Mucosa of rectum (tissue), 2 donors: ENCODE measurements around the gene WNT1.

Experiments
- H3K27ac ChIP-seq, 2 donors: one replicate each; pipeline ENCODE4 v1.7.0; 2013; ENCODE audit warnings: inconsistent platforms in 2 of 2, low read depth in 2 of 2, low read length in 2 of 2
- H3K27me3 ChIP-seq, 2 donors: one replicate each; pipeline ENCODE4 v1.7.0; 2013; ENCODE audit warnings: low read length in 2 of 2; ENCODE audit not compliant: control insufficient read depth in 2 of 2, insufficient read depth in 2 of 2
- H3K36me3 ChIP-seq, 2 donors: one replicate each; pipeline ENCODE4 v1.7.0; 2013; ENCODE audit warnings: low read length in 2 of 2; ENCODE audit not compliant: control insufficient read depth in 2 of 2, insufficient read depth in 2 of 2
- H3K4me1 ChIP-seq, 2 donors: one replicate each; pipeline ENCODE4 v1.7.0; 2013; ENCODE audit warnings: low read length in 2 of 2, mild to moderate bottlenecking in 1 of 2; ENCODE audit not compliant: control insufficient read depth in 2 of 2, insufficient read depth in 2 of 2
- H3K4me3 ChIP-seq, 2 donors: one replicate each; pipeline ENCODE4 v1.7.0; 2013; ENCODE audit warnings: low read length in 2 of 2
- H3K9ac ChIP-seq, 2 donors: one replicate each; pipeline ENCODE4 v1.7.0; 2013; ENCODE audit warnings: low read length in 2 of 2, low read depth in 1 of 2, mild to moderate bottlenecking in 1 of 2
- H3K9me3 ChIP-seq, 2 donors: one replicate each; pipeline ENCODE4 v1.7.0; 2013; ENCODE audit warnings: low read length in 2 of 2; ENCODE audit not compliant: control insufficient read depth in 2 of 2
- donor health status: healthy.
- donor health status: Normal muscosa, but diverticular disease.

The WNT1 gene

GRCh38 chr12:49018261-49019119 lies 40.4 kb downstream of the WNT1 start, which contains the start of gene PRKAG1:
TSS of gene PRKAG1 (minus strand) at chr12:49018776. CDS start at chr12:49018740, 36 bp downstream.
- H3K27ac ChIP-seq: peak within 1 kb of the TSS; percentile 95 to 96
- H3K27me3 ChIP-seq: no peaks in the 10 kb centered on the region
- peak within 1 kb of the TSS; percentile 89 to 92 for H3K4me3 ChIP-seq
- peaks cover 9 to 16% of the 10 kb centered on the region in 2 donors for H3K4me1 ChIP-seq
- no peaks in the 10 kb centered on the region for H3K9me3 ChIP-seq
- H3K9ac ChIP-seq: peak within 1 kb of the TSS; percentile 97
- peaks cover 17 to 18% of the 10 kb centered on the region in 2 donors for H3K36me3 ChIP-seq

GRCh38 chr12:49019120-49019430 lies 41.0 kb downstream of the WNT1 start:
- Histone ChIP-seq H3K36me3 (peaks cover 20 to 24% of the 10 kb centered on the region in 2 donors), H3K4me3 (peak overlapping the region; percentile 89 to 92), H3K9me3 (no peaks in the 10 kb centered on the region), H3K27me3 (no peaks in the 10 kb centered on the region), H3K27ac (peak overlapping the region; percentile 95 to 96), H3K9ac (peak overlapping the region; percentile 89 to 97), H3K4me1 (peaks cover 9 to 16% of the 10 kb centered on the region in 2 donors)

- peaks cover 9 to 16% of the 10 kb centered on the region in 2 donors for H3K4me1 ChIP-seq
- H3K9me3 ChIP-seq: no peaks in the 10 kb centered on the region
- H3K36me3 ChIP-seq: peaks cover 25 to 30% of the 10 kb centered on the region in 2 donors
- H3K27me3 ChIP-seq: no peaks in the 10 kb centered on the region
- no peak overlapping the region for H3K4me3 ChIP-seq
- H3K27ac ChIP-seq: peak overlapping the region; percentile 49 to 96
- H3K9ac ChIP-seq: no peak overlapping the region
Observed at GRCh38 chr12:49019443-49020324, 41.6 kb downstream of the WNT1 start.

GRCh38 chr12:49020441-49020840 lies 42.3 kb downstream of the WNT1 start:
- peaks cover 33 to 38% of the 10 kb centered on the region in 2 donors for H3K36me3 ChIP-seq
- no peaks in the 10 kb centered on the region for H3K9me3 ChIP-seq
- H3K27ac ChIP-seq: no peak overlapping the region
- H3K9ac ChIP-seq: no peak overlapping the region
- no peaks in the 10 kb centered on the region for H3K27me3 ChIP-seq
- H3K4me1 ChIP-seq: peaks cover 9 to 16% of the 10 kb centered on the region in 2 donors
- no peak overlapping the region for H3K4me3 ChIP-seq

DNA sequence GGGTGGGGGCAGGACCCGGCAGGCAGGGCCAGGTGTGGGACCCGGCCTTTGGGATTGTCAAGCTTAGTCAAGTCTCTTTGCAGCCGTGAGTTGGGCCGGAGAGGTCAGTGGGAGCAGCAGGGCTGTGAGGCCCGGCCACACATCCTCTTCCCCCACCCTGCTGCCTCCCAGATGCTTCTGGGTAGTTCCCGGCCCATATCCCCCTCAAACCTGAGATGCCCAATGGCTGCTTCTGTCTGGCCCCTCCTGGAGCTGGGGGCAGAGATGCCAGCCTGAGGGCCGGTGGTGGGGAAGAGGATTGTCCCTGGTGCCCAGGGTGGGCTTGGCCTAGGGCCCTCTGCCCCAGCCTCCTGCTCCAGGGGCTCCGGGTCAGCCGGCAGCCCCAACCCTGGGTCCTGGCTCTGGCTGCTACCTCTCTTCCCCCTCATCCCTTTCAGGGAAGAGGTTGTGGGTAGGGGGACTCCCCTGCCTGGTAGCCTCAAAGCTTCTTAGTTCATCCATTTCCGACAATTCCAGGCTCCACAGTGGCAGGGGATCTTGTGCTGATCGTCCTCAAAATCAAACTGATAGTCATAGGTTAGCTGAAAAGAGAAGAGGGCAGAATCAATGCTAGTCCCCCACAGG lies 43.3 kb downstream of the WNT1 start:
- peaks cover 42 to 45% of the 10 kb centered on the region in 2 donors for H3K36me3 ChIP-seq
- no peak overlapping the region for H3K4me3 ChIP-seq
- peaks cover 9 to 16% of the 10 kb centered on the region in 2 donors for H3K4me1 ChIP-seq
- H3K27ac ChIP-seq: no peak overlapping the region
- no peaks in the 10 kb centered on the region for H3K9me3 ChIP-seq
- no peaks in the 10 kb centered on the region for H3K27me3 ChIP-seq
- no peak overlapping the region for H3K9ac ChIP-seq

DNA sequence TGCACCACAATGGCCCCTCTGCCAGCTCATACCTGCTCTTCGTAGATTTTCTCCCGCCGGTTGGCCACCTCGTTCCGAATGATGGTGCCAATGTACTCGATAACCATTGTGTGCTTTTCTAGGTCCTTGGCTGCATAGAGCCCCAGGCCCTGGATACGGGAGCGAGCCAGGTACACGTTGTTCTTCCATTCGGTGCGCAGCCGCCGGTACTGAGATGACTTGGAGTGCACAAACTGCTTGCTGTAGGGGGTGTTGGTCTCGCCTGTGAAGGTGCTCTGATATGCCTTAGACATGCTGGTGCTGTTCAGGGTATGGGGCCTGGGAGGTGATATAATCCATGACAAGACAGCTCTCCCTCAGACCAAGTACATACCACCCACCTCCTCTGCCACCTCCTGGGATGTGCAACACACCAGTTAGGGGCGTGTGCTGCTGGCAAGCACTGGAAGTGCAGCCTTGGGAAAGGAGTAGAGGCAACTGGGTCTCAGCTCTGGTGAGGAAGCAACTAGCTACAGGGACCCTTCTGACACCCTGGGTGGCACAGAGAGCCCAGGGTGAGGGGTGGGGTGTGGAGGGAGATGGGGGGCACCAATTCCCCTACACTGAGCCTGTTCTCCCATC lies 44.5 kb downstream of the WNT1 start:
- H3K4me3 ChIP-seq: no peak overlapping the region
- no peak overlapping the region for H3K27ac ChIP-seq
- H3K9me3 ChIP-seq: no peaks in the 10 kb centered on the region
- peaks cover 6 to 9% of the 10 kb centered on the region in 2 donors for H3K4me1 ChIP-seq
- H3K27me3 ChIP-seq: no peaks in the 10 kb centered on the region
- H3K36me3 ChIP-seq: peaks cover 50 to 56% of the 10 kb centered on the region in 2 donors
- no peak overlapping the region for H3K9ac ChIP-seq

DNA sequence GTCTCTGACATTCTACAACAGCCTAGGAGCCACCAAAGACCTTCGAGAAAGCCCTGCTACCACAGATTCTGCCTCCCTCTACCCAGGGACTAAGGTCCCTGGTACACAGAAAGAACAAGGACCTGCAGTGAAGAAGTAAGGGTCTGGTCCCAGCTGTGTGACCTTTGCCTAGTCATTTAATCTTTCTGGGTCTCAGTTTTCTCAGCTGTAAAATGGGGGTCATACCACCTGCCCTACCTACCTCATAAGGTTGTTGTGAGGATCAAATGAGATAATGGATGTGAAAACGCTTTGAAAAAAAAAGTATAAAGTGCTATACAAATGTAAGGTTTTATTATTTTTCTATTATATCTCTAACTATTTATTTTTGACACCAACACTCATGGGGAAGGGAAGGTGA lies 45.7 kb downstream of the WNT1 start:
- no peaks in the 10 kb centered on the region for H3K27me3 ChIP-seq
- H3K27ac ChIP-seq: no peak overlapping the region
- no peak overlapping the region for H3K4me3 ChIP-seq
- peaks cover 0 to 2% of the 10 kb centered on the region in 2 donors for H3K4me1 ChIP-seq
- H3K9me3 ChIP-seq: no peaks in the 10 kb centered on the region
- no peak overlapping the region for H3K9ac ChIP-seq
- peaks cover 60 to 67% of the 10 kb centered on the region in 2 donors for H3K36me3 ChIP-seq

DNA sequence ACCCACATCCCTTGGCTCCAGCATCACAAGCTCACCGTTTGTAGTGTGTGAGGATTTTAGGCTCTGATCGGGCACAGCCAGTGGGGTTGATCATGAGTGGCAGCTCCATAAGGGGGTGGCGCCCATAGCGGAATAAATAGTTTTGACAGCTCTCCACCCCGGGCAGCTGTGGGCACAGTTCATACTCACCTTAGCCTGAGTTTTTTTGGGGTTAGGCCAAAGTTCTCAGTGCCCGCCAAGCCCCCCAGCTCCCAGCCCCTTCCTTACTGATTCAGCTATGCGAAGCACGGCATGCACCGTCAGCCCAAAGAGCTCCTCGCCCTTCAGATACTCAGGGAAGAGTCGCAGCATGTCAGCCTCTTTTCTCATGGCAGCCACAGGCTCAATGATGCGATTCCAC lies 46.4 kb downstream of the WNT1 start:
- peaks cover 67 to 73% of the 10 kb centered on the region in 2 donors for H3K36me3 ChIP-seq
- H3K4me1 ChIP-seq: peaks cover 0 to under 1% of the 10 kb centered on the region in 2 donors
- H3K27me3 ChIP-seq: no peaks in the 10 kb centered on the region
- no peak overlapping the region for H3K27ac ChIP-seq
- no peak overlapping the region for H3K9ac ChIP-seq
- no peaks in the 10 kb centered on the region for H3K9me3 ChIP-seq
- H3K4me3 ChIP-seq: no peak overlapping the region

DNA sequence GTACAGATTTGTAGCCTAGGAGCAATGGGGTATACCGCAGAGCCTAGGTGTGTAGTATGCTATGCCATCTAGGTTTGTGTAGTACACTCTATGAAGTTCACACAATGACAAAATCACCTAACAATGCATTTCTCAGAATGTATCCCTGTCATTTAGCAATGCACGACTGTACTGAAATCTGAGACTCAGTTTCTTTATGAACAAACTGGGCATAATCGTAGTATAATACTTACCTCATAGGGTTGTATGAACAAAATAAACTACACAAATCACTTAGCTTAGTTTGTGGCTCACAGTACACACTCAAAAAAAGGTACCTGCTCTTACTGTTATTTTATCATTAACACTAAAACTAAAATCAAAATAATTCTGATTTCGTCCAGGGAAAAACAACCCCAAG lies 47.3 kb downstream of the WNT1 start:
- no peak overlapping the region for H3K27ac ChIP-seq
- no peak overlapping the region for H3K4me3 ChIP-seq
- no peaks in the 10 kb centered on the region for H3K27me3 ChIP-seq
- peaks cover 67 to 79% of the 10 kb centered on the region in 2 donors for H3K36me3 ChIP-seq
- no peaks in the 10 kb centered on the region for H3K4me1 ChIP-seq
- H3K9ac ChIP-seq: no peak overlapping the region
- H3K9me3 ChIP-seq: no peaks in the 10 kb centered on the region
